D341Med (cell line): Measurements from ENCODE around the gene NKAIN2.
"Not testable (repeated sequence)": the region's sequence is repeated elsewhere in the genome, so short reads cannot be mapped to it uniquely, and the experiment has no call there.

Experiments used
- DNase-seq: peaks from one replicate; pipeline ENCODE4 v3.0.0; 2012; ENCODE audit warnings: low spot score

NKAIN2 gene

GRCh38 chr6:124205921-124206320 lies 402.3 kb downstream of the NKAIN2 start:
- DNase-seq, result no peak

- no peak for DNase-seq
Observed at GRCh38 chr6:124223611-124224345, 420.1 kb downstream of the NKAIN2 start.

- no peak for DNase-seq
Observed at GRCh38 chr6:124226396-124226795, 422.7 kb downstream of the NKAIN2 start.

- DNase-seq, result no peak
Observed at GRCh38 chr6:124233221-124233620, 429.6 kb downstream of the NKAIN2 start.

- no peak for DNase-seq
Observed at GRCh38 chr6:124234801-124235200, 431.1 kb downstream of the NKAIN2 start.

GRCh38 chr6:124237911-124238310 lies 434.2 kb downstream of the NKAIN2 start:
- DNase-seq, result no peak

GRCh38 chr6:124238408-124238807 lies 434.7 kb downstream of the NKAIN2 start:
- not testable (repeated sequence) for DNase-seq

- DNase-seq, result no peak
Observed at GRCh38 chr6:124254941-124255685, 451.4 kb downstream of the NKAIN2 start.

GRCh38 chr6:124260337-124260736 lies 456.7 kb downstream of the NKAIN2 start:
- DNase-seq, result no peak

GRCh38 chr6:124269733-124270132 lies 466.1 kb downstream of the NKAIN2 start:
- no peak for DNase-seq

GRCh38 chr6:124273701-124274100 lies 470.0 kb downstream of the NKAIN2 start:
- DNase-seq, result no peak

GRCh38 chr6:124282541-124282940 lies 478.9 kb downstream of the NKAIN2 start:
- DNase-seq, result no peak

- no peak for DNase-seq
Observed at GRCh38 chr6:124283486-124283885, 479.8 kb downstream of the NKAIN2 start.

GRCh38 chr6:124285146-124285545 lies 481.5 kb downstream of the NKAIN2 start:
- no peak for DNase-seq

- DNase-seq, result no peak
Observed at GRCh38 chr6:124294574-124295200, 491.0 kb downstream of the NKAIN2 start.

GRCh38 chr6:124297507-124297906 lies 493.8 kb downstream of the NKAIN2 start:
- DNase-seq, result no peak

GRCh38 chr6:124298730-124299129 lies 495.1 kb downstream of the NKAIN2 start:
- peak; percentile 38 for DNase-seq

- not testable (repeated sequence) for DNase-seq
Observed at GRCh38 chr6:124300907-124301306, 497.2 kb downstream of the NKAIN2 start.

- DNase-seq, result no peak
Observed at GRCh38 chr6:124303971-124304370, 500.3 kb downstream of the NKAIN2 start.

- DNase-seq, result no peak
Observed at GRCh38 chr6:124310139-124310538, 506.5 kb downstream of the NKAIN2 start.

- no peak for DNase-seq
Observed at GRCh38 chr6:124319410-124319809, 515.7 kb downstream of the NKAIN2 start.

- DNase-seq, result no peak
Observed at GRCh38 chr6:124324237-124324636, 520.6 kb downstream of the NKAIN2 start.

GRCh38 chr6:124330197-124330596 lies 526.5 kb downstream of the NKAIN2 start:
- no peak for DNase-seq
